Activated CD8-positive, alpha-beta memory T cell treated with anti-CD3 and anti-CD28 coated beads for 36 hours (primary cell): ENCODE measurements around the gene IDH3B. TPM values are rescaled to one million over a fixed set of nuclear protein-coding genes. Genes with fewer than 3 reads are reported as not detected.
"Not testable (repeated sequence)": the region's sequence is repeated elsewhere in the genome, so short reads cannot be mapped to it uniquely, and the experiment has no call there.

ENCODE experiments used
- CTCF ChIA-PET: fragments of 350-600 bp; sonication (Branson Sonifier 250); formaldehyde crosslinking; loops from one replicate; lab custom pipeline; 2021; ENCODE audit warnings: antibody characterized with exemption; lab: Charles Lee
- POLR2A ChIA-PET: fragments of 350-600 bp; sonication (Branson Sonifier 250); formaldehyde crosslinking; loops from one replicate; lab custom pipeline; 2021; ENCODE audit warnings: antibody characterized with exemption; lab: Charles Lee
- total RNA-seq, 2 experiments: library from RNA; stranded (reverse); gene quantifications; one replicate each; pipeline ENCODE4 v1.2.3, GENCODE V29; 2021

Gene IDH3B
- total RNA-seq, 2 experiments from 2014 or later, result 137 to 142 TPM

GRCh38 chr20:2695984-2696525, 32.0 kb upstream of the IDH3B start:
- POLR2A ChIA-PET, CTCF ChIA-PET: not testable (repeated sequence)

- ChIA-PET CTCF (no interaction called here), POLR2A (no interaction called here)
These were observed 31.4 kb upstream of the IDH3B start for GRCh38 chr20:2695206-2695983.

DNA sequence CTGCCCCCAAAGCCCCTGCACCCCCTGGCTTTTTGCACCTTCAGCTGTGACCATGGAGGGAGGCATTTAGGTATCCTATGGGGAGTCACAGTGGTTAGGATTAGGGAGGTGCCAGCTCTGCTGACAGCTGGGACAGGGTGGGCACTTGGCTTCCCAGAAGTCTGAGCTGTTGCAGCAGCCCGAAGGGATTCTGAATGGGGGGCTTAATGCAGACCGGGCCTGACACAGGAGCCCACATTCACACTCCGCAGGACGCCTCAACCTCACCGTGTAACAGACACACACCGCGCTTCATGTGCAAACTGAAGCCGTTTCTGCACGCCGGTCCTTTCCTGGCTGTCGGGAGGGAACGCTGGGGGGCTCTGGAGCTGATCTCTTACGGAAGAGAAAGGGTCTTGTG, 30.5 kb upstream of the IDH3B start:
- POLR2A ChIA-PET, result interaction anchor here (1.0 kb wide), 1 partner anchor 22 kb away, joined by 6 read pairs; no protein-coding TSS in a partner anchor
- CTCF ChIA-PET, result interaction anchor here (1.1 kb wide), 1 partner anchor 35 kb away, joined by 3 read pairs; no protein-coding TSS in a partner anchor

GRCh38 chr20:2694008-2694471, 30.0 kb upstream of the IDH3B start:
- CTCF ChIA-PET, result interaction anchor here (0.6 to 1.1 kb wide), 3 partner anchors 9 to 59 kb away, joined by 3 read pairs; no protein-coding TSS in a partner anchor
- POLR2A ChIA-PET, result interaction anchor here (0.7 to 1.0 kb wide), 2 partner anchors 23 to 27 kb away, joined by 3 to 6 read pairs; no protein-coding TSS in a partner anchor

DNA sequence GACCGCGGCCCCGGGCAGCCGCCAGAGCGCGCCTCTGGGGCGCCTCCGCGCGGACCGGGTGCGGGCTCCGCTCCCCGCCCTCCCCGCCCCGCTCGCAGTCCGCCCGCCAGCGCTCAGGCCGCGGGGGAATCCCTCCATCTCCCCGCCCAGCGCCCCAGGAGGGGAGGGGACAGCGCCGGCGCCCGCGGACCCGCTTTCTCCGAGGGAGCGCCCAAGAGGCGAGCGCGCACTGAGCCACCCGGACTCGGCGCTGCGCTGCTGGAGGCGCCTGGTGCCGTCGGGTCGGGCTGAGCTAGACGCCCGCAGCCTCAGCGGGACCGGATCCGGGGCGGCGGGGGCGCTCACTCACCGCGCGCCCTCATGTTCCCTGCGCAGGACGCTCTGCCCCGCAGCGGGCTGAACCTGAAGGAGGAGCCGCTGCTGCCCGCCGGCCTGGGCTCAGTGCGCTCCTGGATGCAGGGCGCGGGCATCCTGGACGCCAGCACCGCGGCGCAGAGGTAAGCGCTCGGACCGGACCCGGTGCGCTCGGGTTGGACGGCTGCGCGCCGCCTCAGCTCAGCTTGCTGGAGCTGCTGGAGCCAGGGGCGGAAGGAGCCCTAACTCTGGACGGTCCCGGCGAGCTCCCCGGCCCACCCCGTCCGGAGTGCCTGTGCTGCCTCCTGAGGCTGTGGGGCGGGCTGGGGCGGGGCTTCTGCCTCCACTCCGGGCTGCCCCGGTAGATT, 29.4 kb upstream of the IDH3B start:
- CTCF ChIA-PET, result interaction anchor here (0.6 to 1.1 kb wide), 3 partner anchors 9 to 60 kb away, joined by 3 read pairs; no protein-coding TSS in a partner anchor
- POLR2A ChIA-PET, result interaction anchor here (0.7 kb wide), 1 partner anchor 27 kb away, joined by 3 read pairs; no protein-coding TSS in a partner anchor

DNA sequence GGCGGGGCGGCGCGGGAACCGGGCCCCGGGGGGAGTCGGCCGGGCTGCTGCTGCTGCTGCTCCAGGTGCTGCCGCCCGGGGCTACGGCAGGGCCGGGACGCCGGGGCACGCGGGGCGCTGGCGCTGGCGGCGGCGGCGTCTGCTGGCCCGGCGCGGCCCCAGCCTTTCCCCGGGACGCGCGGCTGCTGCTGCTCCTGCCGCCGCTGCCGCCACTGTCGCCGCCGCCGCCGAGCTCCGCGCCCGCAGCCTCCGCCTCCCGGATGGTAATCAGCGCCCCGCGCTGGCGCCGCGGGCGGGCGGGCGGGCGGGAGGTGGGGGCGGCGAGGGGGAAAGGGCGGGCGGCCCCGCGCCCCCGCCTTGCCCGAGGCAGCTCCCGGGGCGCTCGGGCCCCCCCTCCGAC, 28.9 kb upstream of the IDH3B start:
- ChIA-PET POLR2A (no interaction called here), CTCF (no interaction called here)

- ChIA-PET CTCF (no interaction called here), POLR2A (no interaction called here)
These were observed 28.2 kb upstream of the IDH3B start, which contains the start of gene EBF4 for GRCh38 chr20:2692036-2692885. EBF4 (plus strand) TSS chr20:2692780; CDS start chr20:2693646, 866 bp downstream.

GRCh38 chr20:2691663-2692035, 27.6 kb upstream of the IDH3B start:
- CTCF ChIA-PET, result no interaction called here

DNA sequence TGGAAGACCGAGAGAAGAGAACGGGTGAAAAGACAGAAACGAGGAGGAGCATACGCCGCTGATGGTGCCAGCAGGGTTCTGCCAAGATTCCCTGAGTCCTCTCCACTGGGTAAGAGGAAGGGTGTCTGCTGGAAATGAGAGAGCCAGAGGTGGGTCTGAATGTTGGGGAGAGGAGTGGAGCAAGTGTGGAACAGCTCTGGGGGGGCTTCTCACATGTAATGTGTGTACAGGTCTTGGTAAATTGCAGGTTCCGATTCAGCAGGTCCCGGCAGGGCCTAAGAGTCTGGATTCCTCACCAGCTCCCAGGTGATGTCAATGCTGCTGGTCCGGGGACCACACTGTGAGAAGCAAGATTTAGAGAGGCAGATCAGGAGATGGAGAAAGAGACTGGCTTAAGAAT, 27.1 kb upstream of the IDH3B start:
- POLR2A ChIA-PET, result no interaction called here

More at GRCh38 chr20:2691663-2692035, 27.6 kb upstream of the IDH3B start:
- POLR2A ChIA-PET, result no interaction called here

GRCh38 chr20:2690718-2691117, 26.7 kb upstream of the IDH3B start:
- ChIA-PET CTCF (interaction anchor here (1.3 kb wide), 1 partner anchor 51 kb away, joined by 6 read pairs; no protein-coding TSS in a partner anchor), POLR2A (no interaction called here)

More for the DNA sequence above, 27.1 kb upstream of the IDH3B start:
- CTCF ChIA-PET, result no interaction called here

- POLR2A ChIA-PET, result no interaction called here
- CTCF ChIA-PET, result interaction anchor here (1.3 kb wide), 1 partner anchor 51 kb away, joined by 6 read pairs; no protein-coding TSS in a partner anchor
These were observed 26.2 kb upstream of the IDH3B start for GRCh38 chr20:2690213-2690612.

- CTCF ChIA-PET, result interaction anchor here (0.7 to 2.1 kb wide), 10 partner anchors 11 to 259 kb away, joined by 3 to 16 read pairs (median 4); no protein-coding TSS in a partner anchor
- POLR2A ChIA-PET, result no interaction called here
These were observed 24.1 kb upstream of the IDH3B start for GRCh38 chr20:2688041-2688591.

DNA sequence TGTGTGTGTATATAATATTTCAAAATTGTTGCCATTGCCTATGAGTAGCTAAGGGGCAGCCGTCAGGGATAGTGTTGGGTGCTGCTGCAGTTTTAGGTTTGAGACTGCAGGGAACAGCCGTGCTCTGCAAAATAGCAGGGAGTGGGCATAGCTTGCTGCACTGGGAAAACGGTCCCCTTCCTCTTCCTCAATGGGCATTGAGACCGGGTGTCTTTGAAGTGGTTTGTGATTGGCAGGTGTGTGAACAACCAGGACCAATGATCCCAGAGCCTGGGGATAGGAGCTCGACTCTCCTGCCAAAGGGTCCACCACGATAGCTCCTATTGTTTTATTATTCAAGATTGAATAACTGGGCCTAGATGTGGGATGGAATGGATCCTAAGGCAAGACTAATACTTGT, 23.5 kb upstream of the IDH3B start:
- POLR2A ChIA-PET, result no interaction called here
- CTCF ChIA-PET, result interaction anchor here (0.7 to 2.1 kb wide), 11 partner anchors 12 to 263 kb away, joined by 3 to 16 read pairs (median 4); no protein-coding TSS in a partner anchor

GRCh38 chr20:2684817-2685216, 20.8 kb upstream of the IDH3B start:
- ChIA-PET CTCF (interaction anchor here (0.8 to 1.0 kb wide), 2 partner anchors 9 to 68 kb away, joined by 3 read pairs; no protein-coding TSS in a partner anchor), POLR2A (interaction anchor here (0.7 kb wide), 1 partner anchor 275 kb away, joined by 5 read pairs; no protein-coding TSS in a partner anchor)

GRCh38 chr20:2682040-2682439, 18.0 kb upstream of the IDH3B start:
- CTCF ChIA-PET, POLR2A ChIA-PET: not testable (repeated sequence)

DNA sequence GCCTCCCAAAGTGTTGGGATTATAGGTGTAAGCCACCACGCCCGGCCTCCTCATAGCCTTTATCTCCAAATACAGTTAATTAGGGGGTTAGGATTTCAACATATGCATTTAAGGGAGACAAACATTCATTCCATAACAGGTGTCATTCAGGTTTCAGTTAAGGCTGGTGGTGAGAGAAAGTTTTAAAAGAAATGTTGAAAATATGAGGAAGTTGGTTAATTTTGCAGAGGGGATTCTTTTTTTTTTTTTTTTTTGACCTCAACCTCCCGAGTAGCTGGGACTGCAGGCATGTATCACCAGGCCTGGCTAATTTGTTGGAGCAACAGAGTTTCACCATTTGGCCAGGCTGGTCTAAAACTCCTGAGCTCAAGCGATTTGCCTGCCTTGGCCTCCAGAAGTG, 16.0 kb upstream of the IDH3B start:
- POLR2A ChIA-PET, result no interaction called here
- CTCF ChIA-PET, result interaction anchor here (0.7 kb wide), 1 partner anchor 292 kb away, joined by 3 read pairs; no protein-coding TSS in a partner anchor

- POLR2A ChIA-PET, result no interaction called here
- CTCF ChIA-PET, result interaction anchor here (0.7 kb wide), 2 partner anchors 491 to 1756 kb away, joined by 3 read pairs; no protein-coding TSS in a partner anchor
These were observed 9.4 kb upstream of the IDH3B start for GRCh38 chr20:2673453-2673852.

GRCh38 chr20:2672446-2672845, 8.4 kb upstream of the IDH3B start:
- ChIA-PET POLR2A (no interaction called here), CTCF (no interaction called here)
